Activated CD8-positive, alpha-beta T cell treated with anti-CD3 and anti-CD28 coated beads for 36 hours (primary cell): ENCODE measurements around the gene BCAR1. TPM values are rescaled to one million over a fixed set of nuclear protein-coding genes. Genes with fewer than 3 reads are reported as not detected.
"Not testable (repeated sequence)": the region's sequence is repeated elsewhere in the genome, so short reads cannot be mapped to it uniquely, and the experiment has no call there.

Source experiments
- ATAC-seq: fragments of 200-7000 bp; cut with Tn5 transposase; one replicate; pipeline ENCODE4 v1.10.0; 2021; ENCODE audit warnings: mild to moderate bottlenecking, moderate library complexity
- CTCF ChIA-PET: fragments of 350-600 bp; sonication (Branson Sonifier 250); formaldehyde crosslinking; loops from one replicate; lab custom pipeline; 2021; ENCODE audit warnings: antibody characterized with exemption; lab: Charles Lee
- POLR2A ChIA-PET: fragments of 350-600 bp; sonication (Branson Sonifier 250); formaldehyde crosslinking; loops from one replicate; lab custom pipeline; 2021; ENCODE audit warnings: antibody characterized with exemption; lab: Charles Lee
- DNase-seq: peaks from one replicate; pipeline ENCODE4 v3.0.0-alpha.2; 2020
- H3K27ac Mint-ChIP-seq: one replicate; pipeline ENCODE4 v1.8.0; 2021; ENCODE audit warnings: mild to moderate bottlenecking, mixed read lengths
- H3K27me3 Mint-ChIP-seq: one replicate; pipeline ENCODE4 v1.8.0; 2021; ENCODE audit warnings: mixed read lengths
- H3K36me3 Mint-ChIP-seq: one replicate; pipeline ENCODE4 v1.8.0; 2021; ENCODE audit warnings: low read depth, mixed read lengths
- H3K4me1 Mint-ChIP-seq: one replicate; pipeline ENCODE4 v1.8.0; 2021; ENCODE audit warnings: low read depth, mixed read lengths
- H3K4me3 Mint-ChIP-seq: one replicate; pipeline ENCODE4 v1.8.0; 2021; ENCODE audit warnings: mild to moderate bottlenecking, moderate library complexity, mixed read lengths
- H3K9me3 Mint-ChIP-seq: one replicate; pipeline ENCODE4 v1.8.0; 2021; ENCODE audit warnings: mixed read lengths
- intact Hi-C: fragments of 100-400 bp; cut with micrococcal nuclease; formaldehyde crosslinking; loops from one replicate; pipeline ENCODE4 v1.10.0; 2022
- total RNA-seq, 2 experiments: library from RNA; stranded (reverse); gene quantifications; one replicate each; pipeline ENCODE4 v1.2.3, GENCODE V29; 2021
- TF ChIP-seq, protein P1 (sequence below): fragments of 200-600 bp; IDR thresholded peaks from one replicate; pipeline ENCODE4 v1.8.0; 2022; ENCODE audit warnings: antibody characterized with exemption, mild to moderate bottlenecking

Gene BCAR1
- total RNA-seq, 2 experiments from 2014 or later, result 0.34 to 0.87 TPM

DNA sequence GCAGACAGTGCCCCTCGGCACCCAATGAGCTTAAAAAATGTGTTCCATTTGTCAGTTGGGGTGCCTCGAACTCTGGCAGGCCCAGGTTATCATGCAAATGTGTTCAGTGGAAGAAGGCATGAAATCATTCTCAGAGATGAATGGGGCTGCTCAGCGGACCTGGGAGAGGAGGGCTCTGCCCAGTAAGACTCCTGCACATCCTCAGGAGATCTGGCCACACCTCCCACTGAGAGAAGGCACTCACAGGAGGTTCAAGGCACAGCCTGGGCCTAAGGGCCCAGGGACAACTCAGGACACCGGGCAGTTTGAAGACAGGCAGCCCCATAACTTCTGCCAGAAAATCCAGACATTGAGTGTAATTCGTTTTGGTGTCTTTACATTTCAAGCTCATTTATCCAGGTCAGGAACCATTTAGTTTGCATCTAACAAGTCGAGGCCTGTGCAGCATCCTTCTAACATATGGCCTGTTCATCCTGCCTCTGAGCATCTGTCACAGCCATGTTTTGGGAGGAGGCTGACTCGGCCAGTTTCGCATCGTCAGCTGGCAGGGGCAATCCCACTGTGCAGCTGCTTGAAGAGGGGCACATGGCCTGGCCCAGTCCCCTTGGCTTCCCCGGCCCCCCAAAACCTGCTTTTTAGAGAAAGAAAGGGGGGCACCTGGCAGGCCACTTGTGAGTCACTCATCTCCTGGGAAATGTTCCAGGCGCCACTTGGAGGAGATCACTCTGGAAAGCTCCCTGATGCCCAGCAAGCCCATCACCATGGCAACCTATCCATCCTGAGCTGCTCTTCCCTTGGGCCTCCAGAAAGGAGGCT lies 31.2 kb upstream of the BCAR1 start:
- ATAC-seq (no peak), DNase-seq (no peak)
- POLR2A ChIA-PET, result no interaction called here
- H3K4me1 Mint-ChIP-seq, result no peaks in the 10 kb centered on the region
- TF ChIP-seq, protein P1, sequence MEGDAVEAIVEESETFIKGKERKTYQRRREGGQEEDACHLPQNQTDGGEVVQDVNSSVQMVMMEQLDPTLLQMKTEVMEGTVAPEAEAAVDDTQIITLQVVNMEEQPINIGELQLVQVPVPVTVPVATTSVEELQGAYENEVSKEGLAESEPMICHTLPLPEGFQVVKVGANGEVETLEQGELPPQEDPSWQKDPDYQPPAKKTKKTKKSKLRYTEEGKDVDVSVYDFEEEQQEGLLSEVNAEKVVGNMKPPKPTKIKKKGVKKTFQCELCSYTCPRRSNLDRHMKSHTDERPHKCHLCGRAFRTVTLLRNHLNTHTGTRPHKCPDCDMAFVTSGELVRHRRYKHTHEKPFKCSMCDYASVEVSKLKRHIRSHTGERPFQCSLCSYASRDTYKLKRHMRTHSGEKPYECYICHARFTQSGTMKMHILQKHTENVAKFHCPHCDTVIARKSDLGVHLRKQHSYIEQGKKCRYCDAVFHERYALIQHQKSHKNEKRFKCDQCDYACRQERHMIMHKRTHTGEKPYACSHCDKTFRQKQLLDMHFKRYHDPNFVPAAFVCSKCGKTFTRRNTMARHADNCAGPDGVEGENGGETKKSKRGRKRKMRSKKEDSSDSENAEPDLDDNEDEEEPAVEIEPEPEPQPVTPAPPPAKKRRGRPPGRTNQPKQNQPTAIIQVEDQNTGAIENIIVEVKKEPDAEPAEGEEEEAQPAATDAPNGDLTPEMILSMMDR, result no peak
- peaks cover 10% of the 10 kb centered on the region for H3K36me3 Mint-ChIP-seq
- no peak overlapping the region for H3K27ac Mint-ChIP-seq
- H3K4me3 Mint-ChIP-seq, result no peak overlapping the region
- H3K9me3 Mint-ChIP-seq, result no peaks in the 10 kb centered on the region
- CTCF ChIA-PET, result interaction anchor here (1.2 to 3.5 kb wide), 3 partner anchors 42 to 103 kb away, joined by 3 to 11 read pairs (median 5); no protein-coding TSS in a partner anchor
- intact Hi-C loops, result no loop called here
- H3K27me3 Mint-ChIP-seq, result peaks cover 27% of the 10 kb centered on the region

DNA sequence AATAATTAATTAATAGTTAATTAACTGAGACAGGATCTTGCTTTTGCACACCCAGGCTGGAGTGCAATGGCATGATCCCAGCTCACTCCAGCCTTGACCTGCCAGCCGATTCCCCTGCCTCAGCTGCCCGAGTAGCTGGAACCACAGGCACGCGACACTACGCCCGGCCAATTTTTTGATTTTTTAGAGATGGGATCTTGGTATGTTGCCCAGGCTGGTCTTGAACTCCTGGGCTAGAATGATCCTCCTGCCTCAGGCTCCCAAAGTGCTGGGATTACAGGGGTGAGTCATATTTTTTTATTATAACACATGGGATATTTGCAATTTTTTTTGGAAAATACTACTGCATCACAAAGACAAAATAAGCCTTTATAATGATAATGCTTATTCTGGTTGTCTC lies 30.4 kb upstream of the BCAR1 start:
- DNase-seq, result no peak
- Mint-ChIP-seq H3K27ac (no peak overlapping the region), H3K36me3 (peaks cover 8% of the 10 kb centered on the region), H3K4me1 (no peaks in the 10 kb centered on the region), H3K27me3 (peaks cover 26% of the 10 kb centered on the region), H3K4me3 (no peak overlapping the region), H3K9me3 (no peaks in the 10 kb centered on the region)
- TF ChIP-seq, protein P1, result no peak
- CTCF ChIA-PET, result interaction anchor here (3.5 kb wide), 1 partner anchor 83 kb away, joined by 11 read pairs; no protein-coding TSS in a partner anchor
- no peak for ATAC-seq
- POLR2A ChIA-PET, result no interaction called here
- intact Hi-C loops, result no loop called here

DNA sequence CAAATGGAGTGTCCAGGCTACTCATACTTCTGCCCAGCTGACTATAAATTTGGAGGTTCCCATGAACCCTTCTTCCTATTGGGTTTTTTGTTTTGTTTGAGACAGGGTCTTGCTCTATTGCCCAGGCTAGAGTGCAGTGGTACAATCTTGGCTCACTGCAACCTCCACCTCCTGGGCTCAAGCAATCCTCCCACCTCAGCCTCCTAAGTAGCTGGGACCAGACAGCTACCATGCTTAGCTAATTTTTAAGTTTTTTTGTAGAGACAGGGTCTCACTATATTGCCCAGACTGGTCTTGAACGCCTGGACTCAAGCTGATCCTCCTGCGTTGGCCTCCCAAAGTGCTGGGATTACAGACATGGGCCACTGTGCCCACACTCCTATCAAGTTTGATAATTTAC lies 29.6 kb upstream of the BCAR1 start:
- H3K9me3 Mint-ChIP-seq, H3K4me1 Mint-ChIP-seq, H3K4me3 Mint-ChIP-seq, H3K36me3 Mint-ChIP-seq, H3K27ac Mint-ChIP-seq, intact Hi-C loops, ATAC-seq, DNase-seq: not testable (repeated sequence)
- POLR2A ChIA-PET, result interaction anchor here (0.6 kb wide), 1 partner anchor 137 kb away, joined by 3 read pairs; no protein-coding TSS in a partner anchor
- CTCF ChIA-PET, result interaction anchor here (1.1 kb wide), 1 partner anchor 82 kb away, joined by 3 read pairs; no protein-coding TSS in a partner anchor
- peaks cover 21% of the 10 kb centered on the region for H3K27me3 Mint-ChIP-seq

DNA sequence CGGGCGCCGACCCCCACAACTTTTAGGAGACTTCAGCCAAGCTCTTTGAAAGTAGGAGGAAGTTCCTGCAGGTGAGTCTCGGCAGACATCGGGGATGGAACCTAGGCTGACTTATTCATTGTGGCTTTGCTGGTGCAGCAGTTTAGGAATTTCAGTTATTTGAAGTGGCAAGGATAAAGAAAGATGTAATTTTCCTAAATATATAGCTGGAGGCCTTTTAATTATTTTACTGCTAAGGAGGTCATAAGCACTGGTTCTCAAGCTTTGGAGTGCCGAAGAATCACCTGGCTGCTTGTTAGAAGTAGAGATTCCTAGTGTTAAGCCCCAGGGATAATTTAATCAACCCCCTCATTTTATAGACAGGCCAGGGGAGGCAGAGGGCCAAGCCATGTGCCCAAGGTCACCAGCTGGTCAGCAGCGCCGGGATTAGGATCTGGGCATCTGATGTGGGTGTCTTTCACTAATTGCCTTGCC lies 28.9 kb upstream of the BCAR1 start:
- Mint-ChIP-seq H3K36me3 (peaks cover 4% of the 10 kb centered on the region), H3K4me3 (no peak overlapping the region), H3K9me3 (no peaks in the 10 kb centered on the region), H3K27me3 (peaks cover 18% of the 10 kb centered on the region), H3K27ac (no peak overlapping the region), H3K4me1 (no peaks in the 10 kb centered on the region)
- TF ChIP-seq, protein P1, result no peak
- DNase-seq (no peak), ATAC-seq (no peak)
- CTCF ChIA-PET, result interaction anchor here (1.1 kb wide), 1 partner anchor 81 kb away, joined by 3 read pairs; no protein-coding TSS in a partner anchor
- POLR2A ChIA-PET, result interaction anchor here (0.6 to 0.8 kb wide), 2 partner anchors 16 to 138 kb away, joined by 3 read pairs; no protein-coding TSS in a partner anchor
- intact Hi-C loops, result no loop called here

DNA sequence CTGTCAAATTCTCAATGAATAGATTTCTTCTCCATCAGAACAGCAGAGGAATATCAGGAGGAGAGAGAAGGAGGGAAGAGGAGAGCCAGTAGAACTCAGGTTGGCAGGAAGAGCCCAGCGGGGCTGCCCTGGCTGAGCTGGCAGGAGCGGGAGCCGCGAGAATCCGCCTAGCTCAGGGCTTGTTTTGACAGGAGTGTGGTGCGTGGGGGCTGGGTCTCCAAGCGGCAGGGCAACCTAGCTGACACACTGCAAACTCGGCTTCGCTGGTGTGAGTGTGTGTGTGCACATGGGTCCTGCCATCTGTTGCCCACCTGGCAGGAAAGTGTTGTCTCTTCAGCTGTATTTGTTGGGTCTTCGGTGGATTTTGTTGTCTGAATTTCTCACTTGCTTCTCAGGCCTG lies 27.9 kb upstream of the BCAR1 start:
- ATAC-seq (no peak), DNase-seq (no peak)
- Mint-ChIP-seq H3K4me3 (no peak overlapping the region), H3K27ac (no peak overlapping the region), H3K4me1 (peaks cover 3% of the 10 kb centered on the region), H3K27me3 (peaks cover 20% of the 10 kb centered on the region), H3K9me3 (no peaks in the 10 kb centered on the region), H3K36me3 (no peaks in the 10 kb centered on the region)
- ChIA-PET CTCF (no interaction called here), POLR2A (interaction anchor here (0.6 to 1.0 kb wide), 3 partner anchors 10 to 34 kb away, joined by 3 to 4 read pairs (median 3); no protein-coding TSS in a partner anchor)
- TF ChIP-seq, protein P1, result no peak
- intact Hi-C loops, result no loop called here
